ENCODE results near the gene THAP3.

THAP3 gene

DNA sequence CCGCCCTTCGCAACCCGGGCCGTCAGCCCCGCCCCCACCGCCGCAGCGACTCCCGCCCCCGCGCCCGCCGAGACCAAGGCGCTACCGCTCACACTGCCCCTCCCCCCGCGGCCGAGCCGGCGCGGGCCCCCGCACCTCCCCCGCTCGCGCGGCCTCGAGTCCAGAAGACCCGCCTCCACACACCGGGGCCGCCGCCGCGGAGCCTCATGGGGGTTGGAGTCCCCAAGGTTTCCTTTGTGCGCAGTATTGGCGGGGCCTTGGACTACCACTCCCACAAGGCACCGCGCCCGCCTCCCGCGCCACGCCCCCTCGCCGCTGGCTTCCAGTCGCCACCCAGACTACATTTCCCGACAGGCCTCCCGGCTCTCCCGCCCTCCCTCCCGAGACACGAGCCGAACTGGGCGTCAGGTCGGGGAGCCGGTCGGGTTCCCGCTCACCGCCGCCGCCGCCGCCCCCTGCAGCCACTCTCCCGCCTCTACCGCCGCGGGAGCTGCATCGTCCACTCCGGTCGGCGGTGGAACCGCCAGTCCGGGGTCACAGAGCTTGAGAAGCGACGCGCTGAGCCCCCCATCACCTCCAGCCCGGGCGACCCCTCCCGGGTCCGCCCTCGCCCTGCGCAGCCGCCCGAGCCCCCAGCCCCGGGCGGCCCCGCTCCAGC is 11.2 kb upstream of the THAP3 start, which contains the start of gene PHF13:
Gene PHF13, plus strand, starts transcription at position 371 of the 658 bp plus-strand sequence. CDS start 336 bp downstream, outside the sequence.
- DNase-seq, result peak; percentile 100

DNA sequence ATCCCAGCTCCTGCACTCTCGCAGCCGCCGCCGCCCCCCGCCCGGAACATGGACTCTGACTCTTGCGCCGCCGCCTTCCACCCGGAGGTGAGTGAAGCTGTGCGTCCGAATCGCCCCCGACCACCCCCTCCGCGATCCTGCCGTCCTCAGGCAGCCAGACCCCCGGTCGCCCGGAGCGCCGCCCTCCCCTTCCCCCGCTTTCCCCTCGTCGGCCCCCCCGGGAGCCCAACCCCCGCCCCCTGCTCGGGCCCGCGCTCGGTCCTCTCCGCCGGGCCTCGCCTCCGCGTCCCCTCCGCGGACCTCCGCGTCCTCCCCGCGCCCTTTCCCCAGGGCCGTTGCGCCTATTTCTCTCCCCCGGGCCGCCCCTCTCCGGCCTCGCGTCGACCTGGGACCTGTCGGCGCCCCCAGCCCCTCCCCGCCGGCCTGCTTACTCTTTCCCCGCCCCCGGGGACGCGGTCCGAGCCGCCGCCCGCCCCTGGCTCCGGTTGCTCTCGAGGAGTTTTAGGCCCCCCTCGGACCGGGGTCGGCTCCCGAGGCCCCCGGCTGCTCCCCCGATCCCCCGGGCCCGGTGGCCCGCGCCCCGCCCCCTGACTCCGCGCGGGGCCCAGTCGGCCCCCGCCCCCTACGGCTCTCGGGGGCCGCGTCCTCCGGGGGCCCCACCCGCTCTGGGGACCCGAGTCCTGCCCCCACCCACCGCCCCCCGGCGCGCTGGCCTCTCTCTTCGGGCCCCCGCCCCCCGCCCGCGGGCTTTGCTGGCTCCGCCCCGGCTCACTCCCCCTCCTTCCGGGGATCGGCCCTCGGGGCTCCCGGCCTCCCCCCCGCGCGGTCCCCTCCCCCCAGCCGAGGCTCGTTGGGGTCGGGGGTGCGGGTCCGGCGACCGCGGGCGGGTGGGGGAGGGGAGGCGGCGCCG is 10.4 kb upstream of the THAP3 start:
- peak; percentile 49 for DNase-seq

DNA sequence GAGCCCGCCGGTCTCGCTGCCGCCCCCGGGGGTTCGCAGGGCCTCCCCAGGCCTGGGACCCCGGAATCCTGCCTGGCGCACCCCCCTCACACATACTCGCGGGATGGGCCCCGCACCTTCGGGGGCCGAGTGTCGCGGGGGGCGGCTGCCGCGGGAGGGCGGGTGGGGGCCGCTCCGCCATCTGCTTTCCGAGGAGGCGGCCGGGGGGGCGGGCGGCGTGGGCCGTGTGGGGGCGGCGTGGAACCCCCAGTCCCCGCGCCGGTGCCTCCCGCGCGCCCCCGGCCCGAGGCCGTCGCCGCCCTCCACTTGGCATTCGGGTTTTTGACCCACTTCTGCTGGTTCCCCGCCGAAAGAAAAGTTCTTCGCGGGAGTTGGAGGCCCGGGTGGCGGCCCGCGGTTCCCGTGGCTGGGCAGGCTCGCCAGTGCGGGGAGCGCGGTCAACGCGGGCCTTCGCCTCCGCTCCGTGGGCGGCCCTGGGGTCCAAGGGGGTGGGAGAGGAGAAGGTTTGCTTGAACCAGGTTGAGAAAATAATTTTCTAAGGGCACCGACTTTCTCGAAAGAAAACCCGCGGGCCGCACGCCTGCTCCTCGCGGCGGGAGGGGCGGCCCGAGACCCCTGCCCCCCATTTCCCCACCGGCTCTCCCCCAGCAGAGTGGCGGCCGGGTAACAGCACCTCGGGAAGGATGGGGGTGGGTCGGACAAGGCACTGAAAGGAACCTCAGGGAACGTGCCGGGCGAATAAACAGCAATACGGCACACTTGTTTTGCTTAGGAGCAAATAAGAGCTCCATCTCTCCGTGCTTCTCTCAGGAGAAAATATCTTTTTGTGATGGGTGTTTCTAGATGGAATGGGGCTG is 9.5 kb upstream of the THAP3 start:
- DNase-seq, result no peak

DNA sequence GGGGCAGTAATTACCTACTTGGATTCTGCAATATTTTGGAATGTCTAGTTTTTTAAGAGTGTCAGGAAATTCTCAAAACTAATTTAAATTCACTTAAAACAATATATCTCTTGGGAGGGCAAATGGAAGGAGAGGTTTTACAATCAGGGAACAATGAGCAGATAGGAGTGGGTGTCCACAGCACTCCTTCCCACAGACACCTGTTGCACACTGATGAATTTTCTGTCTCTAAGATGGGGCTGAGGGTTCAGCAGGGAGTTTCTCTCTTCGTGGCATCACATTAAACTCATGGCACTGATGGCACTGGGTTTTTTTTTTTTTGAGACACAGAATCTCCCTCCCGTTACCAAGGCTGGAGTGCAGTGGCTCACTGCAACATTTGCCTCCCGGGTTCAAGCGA is 5.6 kb upstream of the THAP3 start:
- DNase-seq, result no peak

DNA sequence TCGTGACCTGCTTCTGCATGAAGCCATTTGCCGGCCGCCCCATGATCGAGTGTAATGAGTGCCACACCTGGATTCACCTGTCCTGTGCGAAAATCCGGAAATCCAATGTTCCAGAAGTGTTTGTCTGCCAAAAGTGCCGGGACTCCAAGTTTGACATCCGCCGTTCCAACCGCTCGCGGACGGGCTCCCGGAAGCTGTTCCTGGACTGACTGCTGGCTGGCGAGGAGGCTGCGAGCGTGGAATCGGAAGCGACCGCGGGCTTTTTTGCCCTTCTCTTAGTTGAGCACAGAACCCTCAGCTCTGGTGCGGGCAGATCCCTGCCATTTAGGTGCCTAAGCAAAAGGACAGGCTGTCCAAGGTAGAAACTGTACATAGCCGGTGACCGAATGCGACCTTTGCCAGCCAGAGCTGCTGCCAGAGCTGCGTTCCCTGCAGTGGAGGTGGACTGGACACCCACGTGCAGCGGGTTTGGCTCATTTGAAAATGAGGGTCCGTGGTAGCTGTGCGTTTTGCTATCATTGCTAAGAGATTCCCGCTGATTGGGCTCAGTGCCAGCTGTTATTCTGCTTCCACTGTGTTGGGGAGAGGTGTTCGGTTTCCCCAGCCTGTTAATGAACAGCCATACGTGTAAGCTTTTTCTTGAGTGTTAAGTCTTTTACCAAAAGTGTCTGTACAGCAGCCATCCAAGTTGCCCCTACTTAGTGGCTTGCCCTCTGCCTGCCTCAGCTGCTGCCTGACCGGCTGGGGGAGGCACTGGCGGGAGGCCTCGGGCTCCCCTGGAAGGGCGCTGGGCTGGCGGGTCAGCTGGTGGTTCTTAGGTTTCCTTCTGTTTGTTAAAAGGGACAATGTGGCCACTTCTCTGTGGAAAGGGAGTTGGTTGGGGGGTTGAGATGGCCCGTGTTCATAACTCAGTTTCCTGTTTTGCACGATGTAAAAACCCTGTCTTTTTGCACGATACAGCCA is 3.0 kb upstream of the THAP3 start:
- DNase-seq, result no peak

DNA sequence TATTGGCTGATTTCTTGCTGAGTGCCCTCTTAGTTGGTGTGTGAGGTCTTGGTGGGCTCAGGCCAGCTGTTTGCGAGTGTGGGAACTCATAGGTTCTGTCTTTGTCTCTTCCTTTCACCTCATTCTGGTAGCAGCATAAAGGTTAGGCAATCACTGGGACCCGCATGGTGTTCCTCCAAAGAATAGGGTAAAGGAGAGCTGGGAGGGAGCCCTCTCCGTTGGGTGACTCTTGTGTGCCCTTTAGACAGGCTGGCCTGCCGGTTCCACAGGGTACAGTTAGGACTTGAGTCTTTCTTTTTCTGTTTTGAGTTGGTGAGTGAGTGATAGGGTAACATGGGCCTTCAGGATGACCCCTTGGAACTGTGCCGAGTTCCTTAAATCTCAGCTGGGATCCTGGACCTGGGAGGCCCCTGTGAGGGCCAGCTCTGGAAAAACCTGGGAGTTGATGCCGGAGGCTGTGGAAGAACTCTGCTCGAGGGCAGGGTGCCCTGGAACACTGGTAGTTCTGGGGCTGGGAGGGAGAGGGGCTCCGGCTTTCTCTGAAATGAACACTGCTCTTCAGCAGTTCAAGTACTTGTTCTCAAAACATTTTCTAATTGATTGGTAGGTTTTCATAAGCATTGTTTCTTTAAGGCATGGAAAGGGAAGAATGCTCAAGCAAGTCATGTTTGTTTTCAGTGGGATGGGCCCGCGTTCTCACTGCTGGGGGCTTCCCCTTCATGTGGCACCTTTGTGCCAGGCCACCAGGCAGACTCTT is 2.1 kb upstream of the THAP3 start:
- no peak for DNase-seq

DNA sequence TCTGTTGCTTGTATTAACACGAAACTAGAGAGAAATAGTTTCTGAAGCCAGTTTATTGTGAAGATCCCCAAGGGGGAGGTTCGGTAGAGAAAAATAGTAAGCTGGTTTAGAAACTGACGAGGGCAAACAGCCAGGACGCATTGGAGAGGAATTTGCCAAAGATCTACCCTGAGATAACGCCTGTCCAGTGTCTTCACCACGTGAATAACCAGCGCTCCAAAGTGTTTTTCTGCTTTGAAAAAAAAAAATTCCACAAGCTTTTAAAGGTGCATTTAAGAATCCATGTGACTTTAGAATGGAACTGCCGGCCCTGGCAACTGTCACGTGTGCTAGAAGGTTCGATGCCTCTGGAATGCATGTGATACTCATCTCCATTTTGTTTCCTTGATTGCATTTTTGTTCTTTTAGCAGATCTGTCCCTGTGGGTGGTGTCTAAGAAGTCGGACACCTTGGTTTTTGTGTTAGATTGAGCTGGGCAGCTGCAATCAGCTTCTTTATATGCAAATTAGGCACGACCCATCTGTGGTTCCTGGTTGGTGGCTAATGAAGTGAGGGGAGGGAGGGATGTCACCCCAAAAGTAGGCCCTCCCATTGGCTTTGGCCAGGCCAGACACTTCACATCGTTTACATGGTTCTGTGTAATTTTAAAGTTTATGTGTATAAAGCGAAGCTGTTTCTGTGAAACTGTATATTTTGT is 1.3 kb upstream of the THAP3 start:
- no peak for DNase-seq

DNA sequence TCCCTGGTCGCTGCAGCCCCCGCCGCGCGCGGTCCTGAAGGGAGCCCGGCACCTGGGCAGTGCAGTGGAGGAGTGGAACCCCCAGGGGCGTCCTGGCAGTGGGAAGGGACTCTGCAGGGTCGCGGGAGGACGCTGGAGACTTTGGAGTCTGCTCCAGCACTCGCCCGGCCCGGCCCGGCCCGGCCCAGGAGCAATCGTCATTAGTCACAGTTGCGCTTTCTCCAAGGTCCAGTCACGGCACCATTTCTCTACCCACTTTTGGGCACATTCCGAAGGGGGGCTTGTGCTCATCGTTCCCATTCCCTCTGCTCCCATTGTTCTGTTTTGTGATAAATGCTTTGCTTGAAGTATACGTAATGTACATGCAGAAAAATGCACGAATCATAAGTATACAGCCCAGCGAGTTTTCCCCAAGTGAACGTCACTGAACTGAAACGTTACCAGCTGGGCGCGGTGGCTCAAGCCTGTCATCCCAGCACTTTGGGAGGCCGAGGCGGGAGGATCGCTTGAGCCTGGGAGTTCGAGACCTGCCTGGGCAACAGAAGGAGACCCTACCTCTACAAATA is 999 bp downstream of the THAP3 start:
- DNase-seq, result peak; percentile 60

DNA sequence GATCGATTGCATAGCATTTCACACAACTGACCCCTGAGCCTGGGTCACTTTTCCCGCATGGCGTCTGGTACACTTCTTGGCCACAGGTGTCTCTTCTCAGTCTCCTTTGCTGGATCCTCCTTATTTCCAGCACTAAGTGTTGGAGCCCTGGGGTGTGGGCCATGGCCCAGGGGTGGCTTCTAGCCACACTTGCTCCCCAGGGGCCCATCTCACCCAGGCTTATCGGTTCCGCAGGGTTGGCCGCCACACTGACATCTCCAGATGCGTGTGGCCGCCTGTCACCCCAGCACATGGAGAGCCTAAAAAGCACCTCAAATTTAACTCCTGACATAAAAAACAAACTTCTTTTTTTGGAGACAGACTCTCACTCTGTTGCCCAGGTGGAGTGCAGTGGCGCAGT is 2.4 kb downstream of the THAP3 start:
- no peak for DNase-seq

DNA sequence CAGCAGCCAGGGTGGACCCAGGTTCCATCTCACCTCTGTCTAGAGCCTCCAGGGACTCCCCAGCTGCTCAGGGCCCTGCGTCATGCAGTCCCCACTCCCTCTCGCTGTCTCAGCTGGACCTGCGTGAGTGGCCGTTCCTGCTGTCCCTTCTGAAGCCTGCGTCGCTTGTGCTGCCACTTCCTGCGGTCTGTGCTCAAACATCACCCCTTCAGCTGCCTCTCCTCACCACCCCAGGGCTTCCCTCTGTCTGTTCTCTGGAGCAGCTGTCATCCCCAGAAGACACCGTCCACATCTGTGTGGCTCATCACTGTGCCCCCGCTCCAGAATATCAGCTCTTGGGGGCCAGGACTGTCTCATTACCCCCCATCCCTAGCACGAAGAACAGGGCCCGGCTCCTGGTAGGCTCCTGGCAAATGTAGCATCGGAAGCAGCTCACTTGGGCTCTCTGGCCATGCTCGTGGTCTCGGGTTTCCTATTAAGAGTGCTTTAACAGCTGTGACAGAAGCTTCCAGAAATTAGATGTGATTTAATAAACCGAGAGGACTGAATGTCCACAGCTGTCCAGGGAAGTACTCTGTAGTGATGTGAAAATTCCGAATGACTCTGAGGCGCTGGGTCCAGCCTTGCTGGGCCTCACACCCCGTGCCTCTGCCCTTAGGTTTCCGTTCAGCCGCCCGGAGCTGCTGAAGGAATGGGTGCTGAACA is 3.3 kb downstream of the THAP3 start:
- DNase-seq, result no peak

DNA sequence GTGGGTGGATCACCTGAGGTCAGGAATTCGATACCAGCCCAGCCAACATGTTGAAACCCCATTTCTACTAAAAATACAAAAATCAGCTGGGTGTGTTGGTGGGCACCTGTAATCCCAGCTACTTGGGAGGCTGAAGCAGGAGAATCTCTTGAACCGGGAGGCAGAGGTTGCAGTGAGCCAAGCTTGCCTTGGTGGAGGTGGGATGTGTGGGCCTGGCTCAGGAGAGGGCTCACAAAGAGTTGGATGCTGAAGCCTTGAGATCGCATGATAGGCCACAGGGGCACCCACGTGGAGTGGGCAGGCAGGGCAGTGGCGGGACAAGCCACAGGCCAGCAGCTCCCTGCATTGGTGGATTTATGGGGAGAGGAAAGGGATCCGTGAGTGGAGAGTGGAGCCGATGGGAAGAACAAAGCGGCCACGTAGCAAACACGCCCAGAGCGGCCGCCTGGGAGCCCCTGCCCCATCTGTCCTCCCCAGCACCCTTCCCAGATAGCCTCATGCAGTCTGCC is 4.4 kb downstream of the THAP3 start:
- no peak for DNase-seq

DNA sequence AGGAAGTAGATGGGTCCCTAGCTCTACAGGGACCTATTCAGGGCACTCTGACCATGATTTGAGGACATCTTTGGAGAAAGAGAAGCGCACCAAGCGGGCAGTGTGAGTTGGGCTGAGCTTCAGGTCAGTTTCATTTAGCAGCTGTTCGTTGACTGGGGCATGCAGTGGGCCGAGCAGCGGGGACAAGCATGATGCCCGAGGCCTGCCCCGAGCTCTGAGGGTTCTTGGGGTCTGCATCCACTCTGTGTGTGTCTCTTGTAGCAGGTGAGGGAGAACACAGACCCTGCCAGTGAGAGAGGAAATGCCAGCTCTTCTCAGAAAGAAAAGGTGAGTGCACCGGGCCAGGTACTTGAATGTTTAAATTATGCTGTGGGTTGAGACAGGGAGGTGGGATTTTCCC is 5.4 kb downstream of the THAP3 start:
- no peak for DNase-seq

DNA sequence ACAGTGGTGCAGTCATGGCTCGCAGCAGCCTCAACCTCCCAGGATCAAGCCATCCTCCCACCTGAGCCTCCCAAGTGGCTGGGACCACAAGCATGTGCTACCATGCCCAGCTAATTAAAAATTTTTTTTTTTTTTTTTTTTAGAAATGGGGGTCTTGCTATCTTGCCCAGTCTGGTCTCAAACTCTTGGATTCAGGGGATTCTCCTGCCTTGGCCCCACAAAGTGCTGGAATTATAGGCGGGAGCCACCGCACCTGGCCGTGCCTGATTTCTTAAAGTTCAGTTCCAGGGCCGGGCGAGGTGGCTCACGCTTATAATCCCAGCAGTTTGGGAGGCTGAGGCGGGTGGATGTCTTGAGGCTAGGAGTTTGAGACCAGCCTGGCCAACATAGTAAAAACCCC is 6.4 kb downstream of the THAP3 start:
- DNase-seq, result no peak

DNA sequence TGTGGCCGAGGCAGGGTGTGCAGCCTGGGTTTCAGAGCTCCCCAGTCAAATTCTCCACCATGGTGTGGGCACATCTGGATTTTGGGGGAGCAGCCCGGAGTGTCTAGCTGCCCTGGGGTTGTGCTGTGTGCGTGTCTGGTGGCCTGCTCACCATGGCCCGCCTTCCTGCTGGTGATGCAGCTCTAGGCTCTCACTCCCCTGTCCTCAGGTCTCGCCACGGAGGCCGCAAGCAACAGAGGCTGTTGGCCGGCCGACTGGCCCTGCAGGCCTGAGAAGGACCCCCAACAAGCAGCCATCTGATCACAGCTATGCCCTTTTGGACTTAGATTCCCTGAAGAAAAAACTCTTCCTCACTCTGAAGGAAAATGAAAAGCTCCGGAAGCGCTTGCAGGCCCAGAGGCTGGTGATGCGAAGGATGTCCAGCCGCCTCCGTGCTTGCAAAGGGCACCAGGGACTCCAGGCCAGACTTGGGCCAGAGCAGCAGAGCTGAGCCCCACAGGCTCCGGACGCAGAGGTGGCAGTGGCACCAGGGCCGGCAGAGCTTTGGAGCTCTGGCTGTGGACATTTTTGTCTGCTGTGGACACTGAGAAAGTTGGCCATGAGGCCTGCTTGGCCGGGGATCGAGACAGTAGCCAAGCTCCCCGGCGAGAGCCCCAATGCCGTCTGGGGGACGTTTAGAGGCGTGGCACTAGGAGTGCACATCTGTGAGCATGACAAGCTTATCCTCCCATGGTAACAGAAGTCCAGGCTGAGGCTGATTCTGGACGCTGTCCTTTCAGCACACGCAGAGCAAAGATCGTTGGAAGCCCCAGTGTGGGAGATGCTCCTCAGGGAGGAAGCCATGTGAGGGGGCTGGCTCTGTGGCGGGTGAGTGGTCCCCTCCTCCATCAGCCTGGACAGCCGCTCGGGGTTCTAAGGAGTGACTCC is 8.2 kb downstream of the THAP3 start:
- DNase-seq, result no peak

DNA sequence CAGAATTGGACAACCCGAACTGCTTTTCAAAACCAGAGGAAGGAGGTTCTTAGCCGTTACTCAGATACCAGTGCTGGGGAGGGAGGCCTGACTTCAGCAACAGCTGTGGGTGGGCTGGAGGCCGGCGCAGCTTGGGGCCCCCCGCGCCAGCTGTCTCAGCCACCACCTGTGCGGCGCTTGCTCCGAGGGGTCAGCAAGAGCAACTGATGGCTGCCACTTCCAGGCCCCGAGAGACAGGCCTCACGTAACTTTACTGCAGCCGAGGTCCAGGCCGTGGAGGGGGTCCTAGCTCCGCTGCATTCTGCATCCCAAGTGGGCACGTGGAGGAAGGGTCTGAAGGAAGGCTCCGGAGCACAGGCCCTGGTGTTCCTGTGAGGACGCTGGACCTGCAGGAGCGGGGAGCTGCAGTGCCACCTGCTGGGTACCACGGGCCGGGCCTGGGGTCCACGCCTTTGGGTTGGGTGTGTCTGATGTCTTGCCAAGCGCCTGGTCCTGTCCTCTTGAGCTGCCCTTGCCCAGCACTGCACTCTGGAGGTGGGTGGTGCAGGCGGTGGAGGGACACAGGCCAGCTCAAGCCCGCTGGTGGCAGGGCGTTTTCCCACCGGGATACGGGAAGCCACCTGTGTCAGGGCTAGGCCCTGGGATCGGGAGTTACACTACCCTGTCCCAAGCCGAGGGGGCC is 9.8 kb downstream of the THAP3 start:
- DNase-seq, result peak; percentile 44

DNA sequence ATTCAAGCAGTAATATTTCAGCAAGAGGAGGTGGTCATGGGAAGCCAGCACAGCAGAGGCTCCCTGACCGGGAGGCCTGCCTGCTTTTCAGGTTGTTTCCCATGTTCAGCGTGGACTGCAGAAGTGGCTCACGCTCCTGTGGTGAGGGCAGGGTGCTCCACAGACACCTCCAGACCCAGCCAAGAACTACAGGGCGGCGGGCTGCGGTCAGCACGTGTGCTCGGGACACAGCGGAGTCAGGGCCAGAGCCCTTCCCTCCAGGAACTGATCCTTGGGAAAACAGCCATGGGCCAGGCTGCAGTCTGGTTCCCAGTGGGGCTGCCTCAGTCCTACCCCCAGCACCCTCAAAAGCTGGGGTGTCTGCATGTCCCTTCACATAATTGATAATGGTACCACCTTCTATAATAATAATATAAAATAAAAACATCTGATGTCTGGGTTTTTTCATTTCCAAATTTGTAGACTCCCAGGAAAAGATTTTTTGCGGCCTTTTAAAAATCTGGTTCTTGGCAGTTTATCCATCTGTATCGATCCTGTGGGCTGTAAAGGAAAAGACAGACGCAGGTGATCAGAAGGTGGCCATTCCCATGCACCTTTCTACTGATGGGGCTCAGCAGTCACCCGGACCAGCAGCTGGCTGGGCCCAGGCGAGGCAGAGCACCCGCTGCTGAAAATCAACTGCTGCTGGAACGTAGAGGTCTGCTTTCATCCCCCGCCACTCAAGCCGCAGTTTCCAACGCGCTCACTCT is 10.7 kb downstream of the THAP3 start:
- DNase-seq, result no peak

All from RPMI8226 (cell line).